Mesenchymal stem cell (in vitro differentiated cells and primary cell): ENCODE measurements around the gene KIF6.

Source experiments
- DNase-seq: peaks from one replicate; pipeline ENCODE4 v3.0.0-alpha.2; 2013
- H2AFZ ChIP-seq: one replicate; pipeline ENCODE4 v1.6.1; 2013; ENCODE audit warnings: low read depth, mild to moderate bottlenecking, control low read depth, inconsistent platforms, low read length, moderate library complexity
- H2AK5ac ChIP-seq: 2 replicates; pipeline ENCODE4 v1.6.1; 2013; ENCODE audit warnings: low read length, moderate library complexity, mild to moderate bottlenecking, inconsistent platforms; ENCODE audit not compliant: severe bottlenecking
- H2BK120ac ChIP-seq: one replicate; pipeline ENCODE4 v1.6.1; 2013; ENCODE audit warnings: low read depth, mild to moderate bottlenecking, inconsistent platforms, low read length, moderate library complexity
- H2BK12ac ChIP-seq, 2 experiments: one replicate each; pipeline ENCODE4 v1.6.1; 2013; ENCODE audit warnings: inconsistent platforms in 2 of 2, low read length in 2 of 2, mild to moderate bottlenecking in 2 of 2, moderate library complexity in 2 of 2, control low read depth in 1 of 2
- H2BK15ac ChIP-seq: one replicate; pipeline ENCODE4 v1.6.1; 2013; ENCODE audit warnings: mild to moderate bottlenecking, low read depth, inconsistent platforms; ENCODE audit not compliant: poor library complexity, severe bottlenecking
- H2BK5ac ChIP-seq: 2 replicates; pipeline ENCODE4 v1.6.1; 2013; ENCODE audit warnings: low read depth, mild to moderate bottlenecking, low read length, control low read depth, inconsistent platforms; ENCODE audit not compliant: poor library complexity, severe bottlenecking
- H3K14ac ChIP-seq, 2 experiments: one replicate each; pipeline ENCODE4 v1.6.1; 2013; ENCODE audit warnings: inconsistent platforms in 2 of 2, low read length in 2 of 2, control low read depth in 1 of 2, mild to moderate bottlenecking in 1 of 2, moderate library complexity in 1 of 2
- H3K18ac ChIP-seq, 2 experiments: one replicate each; pipeline ENCODE4 v1.6.1; 2013; ENCODE audit warnings: inconsistent platforms in 2 of 2, low read length in 2 of 2, control low read depth in 1 of 2, low read depth in 1 of 2, mild to moderate bottlenecking in 1 of 2
- H3K23ac ChIP-seq, 2 experiments: one replicate each; pipeline ENCODE4 v1.6.1; 2013; ENCODE audit warnings: inconsistent platforms in 2 of 2, low read length in 2 of 2, mild to moderate bottlenecking in 2 of 2, moderate library complexity in 2 of 2, control low read depth in 1 of 2
- H3K27ac ChIP-seq: 2 replicates; pipeline ENCODE4 v1.5.1; 2013; ENCODE audit warnings: mild to moderate bottlenecking, moderate library complexity, low read length, control low read depth, inconsistent platforms; ENCODE audit not compliant: poor library complexity, severe bottlenecking
- H3K27me3 ChIP-seq, 2 experiments: 2 replicates each; pipeline versions ENCODE4 v1.6.1 to v1.7.0; 2013; ENCODE audit warnings: low read length in 2 of 2, mild to moderate bottlenecking in 2 of 2, moderate library complexity in 2 of 2, control low read depth in 1 of 2, inconsistent platforms in 1 of 2; ENCODE audit not compliant: control insufficient read depth in 1 of 2, insufficient read depth in 1 of 2
- H3K36me3 ChIP-seq, 2 experiments: 2 replicates each; pipeline versions ENCODE4 v1.6.1 to v1.7.0; 2013; ENCODE audit warnings: low read length in 2 of 2, control low read depth in 1 of 2, inconsistent platforms in 1 of 2, low read depth in 1 of 2, mild to moderate bottlenecking in 1 of 2; ENCODE audit not compliant: insufficient read depth in 2 of 2, control insufficient read depth in 1 of 2
- H3K4ac ChIP-seq, 2 experiments: one replicate each; pipeline ENCODE4 v1.6.1; 2013; ENCODE audit warnings: inconsistent platforms in 2 of 2, low read length in 2 of 2, mild to moderate bottlenecking in 2 of 2, moderate library complexity in 2 of 2, control low read depth in 1 of 2, low read depth in 1 of 2
- H3K4me1 ChIP-seq: 2 replicates; pipeline ENCODE4 v1.6.1; 2013; ENCODE audit warnings: low read depth, low read length, control low read depth; ENCODE audit not compliant: control insufficient read depth, insufficient read depth
- H3K4me2 ChIP-seq: 2 replicates; pipeline ENCODE4 v1.6.1; 2013; ENCODE audit warnings: low read length, mild to moderate bottlenecking, inconsistent platforms; ENCODE audit not compliant: poor library complexity, severe bottlenecking
- H3K4me3 ChIP-seq, 2 experiments: 2 replicates each; pipeline versions ENCODE4 v1.5.1 to v1.7.0; 2013; ENCODE audit warnings: low read length in 2 of 2, mild to moderate bottlenecking in 2 of 2, control low read depth in 1 of 2, low read depth in 1 of 2; ENCODE audit not compliant: insufficient read depth in 1 of 2
- H3K79me1 ChIP-seq: replicated peaks from 2 replicates; pipeline ENCODE4 v1.6.1; 2013; ENCODE audit warnings: mild to moderate bottlenecking, control low read depth, low read length, inconsistent platforms; ENCODE audit not compliant: poor library complexity, severe bottlenecking
- H3K9ac ChIP-seq: 2 replicates; pipeline ENCODE4 v1.7.0; 2013; ENCODE audit warnings: mild to moderate bottlenecking, low read length, moderate library complexity
- H3K9me3 ChIP-seq: 2 replicates; pipeline ENCODE4 v1.7.0; 2013; ENCODE audit warnings: mild to moderate bottlenecking, low read length; ENCODE audit not compliant: control insufficient read depth
- H4K8ac ChIP-seq: one replicate; pipeline ENCODE4 v1.6.1; 2013; ENCODE audit warnings: inconsistent platforms, mild to moderate bottlenecking, low read length, moderate library complexity
- H4K91ac ChIP-seq: one replicate; pipeline ENCODE4 v1.6.1; 2013; ENCODE audit warnings: mild to moderate bottlenecking, low read length, inconsistent platforms
- WGBS: methylation state at CpG from one replicate; pipeline ENCODE4 v1.1.7; 2013; ENCODE audit warnings: mixed read lengths; 5-methylcytosine and 5-hydroxymethylcytosine counted together

The KIF6 gene

GRCh38 chr6:39714802-39715201 is 10.4 kb downstream of the KIF6 start:
- Histone ChIP-seq H3K14ac (no peak overlapping the region), H3K18ac (no peak overlapping the region), H3K36me3 (no peaks in the 10 kb centered on the region), H4K91ac (no peak overlapping the region), H3K9me3 (no peaks in the 10 kb centered on the region), H2BK12ac (no peak overlapping the region), H2AK5ac (no peak overlapping the region), H3K4ac (no peak overlapping the region), H3K4me1 (no peaks in the 10 kb centered on the region), H4K8ac (no peak overlapping the region), H3K23ac (no peak overlapping the region), H3K4me2 (no peak overlapping the region), H2AFZ (no peak overlapping the region), H3K9ac (no peak overlapping the region), H2BK120ac (no peak overlapping the region), H3K27ac (no peak overlapping the region), H3K79me1 (no peaks in the 10 kb centered on the region), H2BK5ac (no peak overlapping the region), H3K4me3 (no peak overlapping the region), H3K27me3 (no peaks in the 10 kb centered on the region), H2BK15ac (no peak overlapping the region)
- no peak for DNase-seq

GRCh38 chr6:39707962-39708683 is 17.1 kb downstream of the KIF6 start:
- H3K4me2 ChIP-seq = no peak overlapping the region
- no peak overlapping the region for H3K23ac ChIP-seq
- no peak overlapping the region for H3K4me3 ChIP-seq
- no peak overlapping the region for H2BK5ac ChIP-seq
- no peak for DNase-seq
- no peaks in the 10 kb centered on the region for H3K27me3 ChIP-seq
- H4K8ac ChIP-seq = no peak overlapping the region
- H3K9me3 ChIP-seq = no peaks in the 10 kb centered on the region
- peak overlapping the region; percentile 17 for H3K9ac ChIP-seq
- peaks cover 2% of the 10 kb centered on the region for H3K4me1 ChIP-seq
- no peaks in the 10 kb centered on the region for H3K79me1 ChIP-seq
- no peak overlapping the region for H3K4ac ChIP-seq
- H3K14ac ChIP-seq = no peak overlapping the region
- no peak overlapping the region for H2AK5ac ChIP-seq
- 50% methylated on average over 1 of the region's 2 CpGs for WGBS
- no peak overlapping the region for H2BK12ac ChIP-seq
- no peak overlapping the region for H2AFZ ChIP-seq
- H3K36me3 ChIP-seq = no peaks in the 10 kb centered on the region
- no peak overlapping the region for H4K91ac ChIP-seq
- no peak overlapping the region for H3K27ac ChIP-seq
- no peak overlapping the region for H2BK120ac ChIP-seq
- no peak overlapping the region for H3K18ac ChIP-seq
- H2BK15ac ChIP-seq = no peak overlapping the region

GRCh38 chr6:39706819-39707335 is 18.3 kb downstream of the KIF6 start:
- no peaks in the 10 kb centered on the region for H3K79me1 ChIP-seq
- no peak overlapping the region for H4K8ac ChIP-seq
- no peak overlapping the region for H3K18ac ChIP-seq
- H2AFZ ChIP-seq = no peak overlapping the region
- H2AK5ac ChIP-seq = no peak overlapping the region
- H3K36me3 ChIP-seq = no peaks in the 10 kb centered on the region
- no peaks in the 10 kb centered on the region for H3K27me3 ChIP-seq
- H4K91ac ChIP-seq = no peak overlapping the region
- no peak overlapping the region for H3K23ac ChIP-seq
- no peak overlapping the region for H3K4ac ChIP-seq
- WGBS = 80% methylated on average over 2 of the region's 3 CpGs
- H2BK120ac ChIP-seq = no peak overlapping the region
- H3K9ac ChIP-seq = no peak overlapping the region
- H3K27ac ChIP-seq = no peak overlapping the region
- no peaks in the 10 kb centered on the region for H3K9me3 ChIP-seq
- no peak overlapping the region for H2BK5ac ChIP-seq
- DNase-seq = no peak
- H2BK12ac ChIP-seq = no peak overlapping the region
- H2BK15ac ChIP-seq = no peak overlapping the region
- H3K14ac ChIP-seq = no peak overlapping the region
- H3K4me2 ChIP-seq = no peak overlapping the region
- peaks cover 2% of the 10 kb centered on the region for H3K4me1 ChIP-seq
- H3K4me3 ChIP-seq = no peak overlapping the region

GRCh38 chr6:39702265-39702664 is 22.9 kb downstream of the KIF6 start:
- no peak overlapping the region for H3K4me3 ChIP-seq
- no peaks in the 10 kb centered on the region for H3K36me3 ChIP-seq
- H4K91ac ChIP-seq = no peak overlapping the region
- 94% methylated on average over 2 of the region's 4 CpGs for WGBS
- H3K23ac ChIP-seq = no peak overlapping the region
- no peak overlapping the region for H4K8ac ChIP-seq
- H2AFZ ChIP-seq = no peak overlapping the region
- no peak overlapping the region for H3K9ac ChIP-seq
- no peaks in the 10 kb centered on the region for H3K79me1 ChIP-seq
- no peak overlapping the region for H2BK15ac ChIP-seq
- no peak overlapping the region for H2AK5ac ChIP-seq
- H3K27ac ChIP-seq = no peak overlapping the region
- no peak overlapping the region for H2BK12ac ChIP-seq
- no peaks in the 10 kb centered on the region for H3K27me3 ChIP-seq
- H3K18ac ChIP-seq = no peak overlapping the region
- no peak overlapping the region for H2BK5ac ChIP-seq
- no peak overlapping the region for H3K14ac ChIP-seq
- H3K9me3 ChIP-seq = no peaks in the 10 kb centered on the region
- no peak overlapping the region for H3K4ac ChIP-seq
- H3K4me1 ChIP-seq = no peaks in the 10 kb centered on the region
- no peak overlapping the region for H3K4me2 ChIP-seq
- DNase-seq = no peak
- H2BK120ac ChIP-seq = no peak overlapping the region
